GM19099 (cell line): ENCODE data around the gene CIB2.

Source experiments
- POLR2A ChIP-seq: IDR thresholded peaks from 3 replicates; pipeline ENCODE4 v1.6.1; 2011; ENCODE audit warnings: low read depth; ENCODE audit not compliant: insufficient read length; ENCODE audit errors: extremely low read depth

CIB2 gene

DNA sequence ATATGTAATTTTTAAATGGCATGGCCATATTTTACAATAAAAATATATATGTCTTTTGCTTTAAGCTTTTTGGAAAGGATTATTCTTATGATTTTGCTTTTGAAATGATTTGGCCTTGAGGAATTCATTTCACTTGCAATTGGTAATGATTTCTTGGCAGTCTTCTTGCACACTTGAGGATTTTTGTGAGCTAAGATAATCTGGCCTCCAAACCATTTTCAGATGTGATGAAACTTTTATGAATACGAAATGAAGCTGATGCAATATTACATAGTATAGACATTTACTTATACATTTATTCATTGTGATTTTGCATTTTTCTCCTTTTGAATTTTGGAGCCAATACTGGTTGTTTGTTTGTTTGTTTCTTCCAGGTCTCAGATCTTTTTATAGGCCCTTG, 45.3 kb downstream of the CIB2 start:
- TF ChIP-seq POLR2A: no peak

GRCh38 chr15:78084449-78084750, 46.8 kb downstream of the CIB2 start:
- no peak for TF ChIP-seq POLR2A

GRCh38 chr15:78083687-78084448, 47.4 kb downstream of the CIB2 start:
- TF ChIP-seq POLR2A: peak; percentile 50

- no peak for TF ChIP-seq POLR2A
These were observed 48.1 kb downstream of the CIB2 start for GRCh38 chr15:78083186-78083585.

GRCh38 chr15:78082743-78083110, 48.5 kb downstream of the CIB2 start:
- no peak for TF ChIP-seq POLR2A

DNA sequence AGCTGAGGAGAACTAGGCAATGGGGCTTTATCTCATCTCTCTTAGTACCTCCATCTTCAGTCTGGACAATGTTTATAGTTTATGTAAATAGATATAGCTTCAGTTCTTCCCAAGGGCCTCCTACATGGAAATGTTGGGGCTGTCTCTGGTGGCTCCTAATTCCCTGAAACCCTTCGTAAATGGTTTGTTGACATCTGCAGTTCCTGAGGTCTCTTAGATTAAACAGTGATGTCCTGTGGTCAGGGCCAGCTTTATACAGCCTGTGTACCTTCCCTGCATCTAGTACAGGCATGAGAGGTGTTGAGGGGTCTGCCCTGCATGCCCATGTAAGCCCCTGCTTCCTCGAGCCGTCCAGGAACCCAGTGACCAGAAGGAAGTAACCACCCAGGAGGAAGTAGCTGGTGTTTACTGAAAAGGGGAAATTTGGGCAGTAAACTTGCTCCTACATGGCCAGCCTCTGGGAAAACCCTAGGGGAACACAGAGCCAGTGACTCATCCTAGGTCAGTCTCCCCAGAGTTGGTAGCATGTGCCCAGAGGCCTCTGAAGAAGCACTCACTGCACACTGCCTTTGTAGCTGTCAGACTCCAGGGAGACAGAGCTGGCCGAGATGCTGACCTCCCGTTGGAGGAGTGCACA, 49.0 kb downstream of the CIB2 start:
- TF ChIP-seq POLR2A: no peak

GRCh38 chr15:78080088-78080460, 51.2 kb downstream of the CIB2 start:
- TF ChIP-seq POLR2A: no peak

DNA sequence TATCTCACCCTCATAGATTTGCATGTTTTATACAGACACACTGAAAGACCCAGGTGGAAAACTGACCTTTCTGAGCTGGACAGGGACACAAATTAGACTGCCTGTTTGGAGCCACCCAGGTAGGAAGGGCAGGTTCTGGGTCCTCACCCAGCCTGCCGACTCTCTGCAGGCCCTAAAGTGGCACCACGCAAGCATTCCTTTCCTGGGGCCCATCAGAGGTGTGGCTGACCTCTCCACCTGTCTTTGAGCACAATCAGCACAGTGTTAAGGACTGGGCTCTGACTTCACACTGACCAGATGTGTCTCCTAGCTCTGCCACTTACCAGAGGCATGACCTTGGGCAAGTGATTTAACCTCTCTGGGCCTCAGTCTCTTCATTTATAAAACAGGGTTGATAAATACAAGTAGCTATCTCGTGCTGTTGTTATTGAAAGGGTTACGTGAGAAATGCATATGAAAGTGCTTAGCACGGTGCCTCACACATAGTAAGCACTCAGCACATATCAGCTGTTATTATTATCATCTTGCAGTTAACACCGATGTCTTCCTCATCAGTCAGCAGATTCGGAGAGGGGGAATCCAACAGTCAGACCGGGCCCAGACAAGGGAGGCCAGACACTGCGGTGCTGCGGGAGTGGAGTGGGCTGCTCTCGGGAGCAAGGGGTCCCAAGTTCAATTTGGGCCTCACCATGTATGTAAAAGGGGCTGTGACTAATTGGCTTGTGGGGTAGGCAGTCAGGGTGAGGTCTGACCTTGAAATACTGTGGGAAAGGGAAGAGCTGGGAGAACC, 51.8 kb downstream of the CIB2 start:
- no peak for TF ChIP-seq POLR2A

GRCh38 chr15:78077871-78078210, 53.4 kb downstream of the CIB2 start:
- TF ChIP-seq POLR2A: no peak

GRCh38 chr15:78077053-78077870, 54.0 kb downstream of the CIB2 start, which contains the start of gene TBC1D2B:
TSS of gene TBC1D2B (minus strand) at chr15:78077711. CDS start at chr15:78077652, 59 bp downstream.
- TF ChIP-seq POLR2A: peak; percentile 60

- TF ChIP-seq POLR2A: no peak
These were observed 54.8 kb downstream of the CIB2 start for GRCh38 chr15:78076231-78077052.

DNA sequence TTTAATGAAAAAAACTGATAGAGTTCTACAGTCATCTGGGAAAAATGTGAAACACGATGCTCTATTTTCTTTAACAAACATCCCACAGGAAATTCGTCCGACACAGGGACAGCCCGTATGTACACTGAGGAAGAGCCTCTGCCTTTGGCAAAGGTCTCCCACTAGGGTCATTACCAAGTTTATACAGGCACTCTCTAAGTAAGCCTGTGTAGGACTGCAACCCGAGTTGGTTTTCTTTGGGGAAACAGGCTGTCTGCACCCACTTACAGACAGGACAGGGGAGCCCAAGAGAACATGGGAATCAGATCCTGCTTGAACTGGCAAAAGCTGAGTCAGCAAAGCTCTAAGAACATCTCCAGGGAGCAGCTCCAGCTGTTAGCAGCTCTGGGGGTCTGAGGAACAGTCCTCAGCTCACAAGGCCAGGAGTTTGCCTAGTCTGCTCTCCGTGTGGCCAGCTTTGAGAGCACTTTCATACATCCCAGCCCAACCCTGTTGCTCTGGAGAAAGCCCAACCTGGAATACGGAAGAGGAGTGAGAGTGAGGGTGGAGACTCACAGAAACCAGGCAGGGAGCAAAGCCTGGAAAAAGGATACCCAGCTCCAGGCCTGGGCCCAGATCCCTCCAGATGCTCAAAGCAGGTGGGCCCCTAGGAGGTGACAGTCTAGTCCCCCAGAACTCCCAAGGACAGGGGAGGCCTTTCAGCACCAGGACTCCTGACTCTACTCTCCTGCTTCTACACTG, 55.6 kb downstream of the CIB2 start:
- no peak for TF ChIP-seq POLR2A

GRCh38 chr15:78073046-78073787, 58.0 kb downstream of the CIB2 start:
- no peak for TF ChIP-seq POLR2A
